ENCODE results near the gene PCBP2.

The PCBP2 gene

GRCh38 chr12:53493610-53494391 is 41.9 kb downstream of the PCBP2 start:
- TF ChIP-seq SNAI2 (CRISPR knock-in tag; IDR thresholded peaks at IDR 0.05) = no peak
- no peak for TF ChIP-seq ESRRG (CRISPR knock-in tag; IDR thresholded peaks at IDR 0.05)
- TF ChIP-seq CSDC2 (CRISPR knock-in tag; IDR thresholded peaks at IDR 0.05) = no peak
- TF ChIP-seq PPARA (CRISPR knock-in tag; IDR thresholded peaks at IDR 0.05; ENCODE audit: borderline replicate concordance) = no peak
- TF ChIP-seq ZFP30 (CRISPR knock-in tag; IDR thresholded peaks at IDR 0.05) = no peak
- no peak for TF ChIP-seq OSR1 (CRISPR knock-in tag; IDR thresholded peaks at IDR 0.05)
- TF ChIP-seq BACH2 (CRISPR knock-in tag; IDR thresholded peaks at IDR 0.05; ENCODE audit: borderline replicate concordance) = no peak
- TF ChIP-seq ZNF70 (CRISPR knock-in tag; IDR thresholded peaks at IDR 0.05) = no peak
- TF ChIP-seq TSHZ2 (CRISPR knock-in tag; IDR thresholded peaks at IDR 0.05) = no peak
- TF ChIP-seq GLIS3 (CRISPR knock-in tag; IDR thresholded peaks at IDR 0.05) = no peak
- no peak for TF ChIP-seq CREB5 (CRISPR knock-in tag; IDR thresholded peaks at IDR 0.05; ENCODE audit: low read depth)

GRCh38 chr12:53495903-53496751 is 44.2 kb downstream of the PCBP2 start:
- no peak for ATAC-seq

More at GRCh38 chr12:53493610-53494391, 41.9 kb downstream of the PCBP2 start:
- no peak; the same call in 2 of the 3 replicates for ATAC-seq

More at GRCh38 chr12:53495903-53496751, 44.2 kb downstream of the PCBP2 start:
- no peak for TF ChIP-seq PATZ1 (CRISPR knock-in tag; IDR thresholded peaks at IDR 0.05; ENCODE audit: borderline replicate concordance)
- TF ChIP-seq ZNF565 (CRISPR knock-in tag; conservative IDR thresholded peaks at IDR 0.05; ENCODE audit: low read depth) = no peak
- no peak for TF ChIP-seq TCF4 (CRISPR knock-in tag; IDR thresholded peaks at IDR 0.05; ENCODE audit: borderline replicate concordance)
- no peak for TF ChIP-seq CSRNP3 (CRISPR knock-in tag; IDR thresholded peaks at IDR 0.05)
- no peak for TF ChIP-seq ZFP30 (CRISPR knock-in tag; IDR thresholded peaks at IDR 0.05)
- TF ChIP-seq RARB (CRISPR knock-in tag; IDR thresholded peaks at IDR 0.05) = no peak
- TF ChIP-seq CREB5 (CRISPR knock-in tag; IDR thresholded peaks at IDR 0.05; ENCODE audit: low read depth) = no peak
- no peak for TF ChIP-seq PPARA (CRISPR knock-in tag; IDR thresholded peaks at IDR 0.05; ENCODE audit: borderline replicate concordance)
- no peak for TF ChIP-seq TSHZ2 (CRISPR knock-in tag; IDR thresholded peaks at IDR 0.05)
- no peak for TF ChIP-seq ESRRG (CRISPR knock-in tag; IDR thresholded peaks at IDR 0.05)
- TF ChIP-seq ARNTL (CRISPR knock-in tag; IDR thresholded peaks at IDR 0.05; ENCODE audit: borderline replicate concordance, low read depth) = no peak
- no peak for TF ChIP-seq ZC3H10 (CRISPR knock-in tag; IDR thresholded peaks at IDR 0.05)
- no peak for TF ChIP-seq ISL1 (CRISPR knock-in tag; IDR thresholded peaks at IDR 0.05)
- no peak for TF ChIP-seq CSDC2 (CRISPR knock-in tag; IDR thresholded peaks at IDR 0.05)
- no peak for TF ChIP-seq SNAI2 (CRISPR knock-in tag; IDR thresholded peaks at IDR 0.05)
- no peak for TF ChIP-seq POU6F1 (CRISPR knock-in tag; IDR thresholded peaks at IDR 0.05; ENCODE audit: borderline replicate concordance, low read depth)
